Effector memory CD4-positive, alpha-beta T cell (primary cell): ENCODE results near the gene CASKIN1.
"Not testable (repeated sequence)": the region's sequence is repeated elsewhere in the genome, so short reads cannot be mapped to it uniquely, and the experiment has no call there.

Source experiments
- DNase-seq, 3 donors: peaks; one replicate each; pipeline ENCODE4 v3.0.0-alpha.2; 2020
- H3K27ac ChIP-seq: 2 replicates; pipeline ENCODE4 v1.7.0; 2013; ENCODE audit warnings: mild to moderate bottlenecking, low read length, moderate library complexity; ENCODE audit not compliant: insufficient read depth, poor library complexity, severe bottlenecking
- H3K27me3 ChIP-seq: replicated peaks from 2 replicates; pipeline ENCODE4 v1.7.0; 2013; ENCODE audit warnings: mild to moderate bottlenecking, low read length; ENCODE audit not compliant: insufficient read depth, control insufficient read depth, poor library complexity, severe bottlenecking
- H3K36me3 ChIP-seq: 2 replicates; pipeline ENCODE4 v1.7.0; 2013; ENCODE audit warnings: mild to moderate bottlenecking, low read length, moderate library complexity; ENCODE audit not compliant: control insufficient read depth, insufficient read depth
- H3K4me1 ChIP-seq: 2 replicates; pipeline ENCODE4 v1.7.0; 2013; ENCODE audit warnings: low read length, mild to moderate bottlenecking; ENCODE audit not compliant: control insufficient read depth, insufficient read depth, poor library complexity, severe bottlenecking
- H3K4me3 ChIP-seq: 2 replicates; pipeline ENCODE4 v1.7.0; 2013; ENCODE audit warnings: low read length, low read depth, mild to moderate bottlenecking; ENCODE audit not compliant: insufficient read depth, poor library complexity, severe bottlenecking
- H3K9me3 ChIP-seq: 2 replicates; pipeline ENCODE4 v1.7.0; 2013; ENCODE audit warnings: mild to moderate bottlenecking, low read length, moderate library complexity; ENCODE audit not compliant: control insufficient read depth

CASKIN1 gene

DNA sequence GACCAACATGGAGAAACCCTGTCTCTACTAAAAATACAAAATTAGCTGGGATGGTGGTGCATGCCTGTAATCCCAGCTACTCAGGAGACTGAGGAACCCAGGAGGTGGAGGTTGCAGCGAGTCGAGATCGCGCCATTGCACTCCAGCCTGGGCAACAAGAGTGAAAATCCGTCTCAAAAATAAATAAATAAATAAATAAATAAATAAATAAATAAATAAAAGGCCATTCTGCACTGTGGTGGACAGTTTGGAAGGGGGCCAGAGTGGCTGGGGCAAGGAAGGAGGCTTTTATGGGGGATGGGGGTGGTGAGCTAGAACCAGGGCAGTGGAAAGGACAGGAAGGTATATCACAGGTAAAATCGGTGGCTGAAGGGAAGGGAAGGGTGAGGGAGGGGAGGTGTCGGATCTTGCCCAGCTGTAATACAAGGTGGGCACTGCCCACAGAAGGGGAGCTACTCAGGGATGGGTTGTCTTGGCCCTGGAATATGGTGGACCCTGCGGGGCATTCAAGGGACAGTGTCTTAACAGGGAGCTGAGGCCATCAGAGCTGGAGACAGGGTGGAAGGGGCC lies 6.8 kb upstream of the CASKIN1 start:
- not testable (repeated sequence) for H3K27me3 ChIP-seq, H3K9me3 ChIP-seq, H3K27ac ChIP-seq, H3K4me3 ChIP-seq, DNase-seq
- Histone ChIP-seq H3K36me3 (peaks cover 12% of the 10 kb centered on the region), H3K4me1 (peaks cover 20% of the 10 kb centered on the region)

DNA sequence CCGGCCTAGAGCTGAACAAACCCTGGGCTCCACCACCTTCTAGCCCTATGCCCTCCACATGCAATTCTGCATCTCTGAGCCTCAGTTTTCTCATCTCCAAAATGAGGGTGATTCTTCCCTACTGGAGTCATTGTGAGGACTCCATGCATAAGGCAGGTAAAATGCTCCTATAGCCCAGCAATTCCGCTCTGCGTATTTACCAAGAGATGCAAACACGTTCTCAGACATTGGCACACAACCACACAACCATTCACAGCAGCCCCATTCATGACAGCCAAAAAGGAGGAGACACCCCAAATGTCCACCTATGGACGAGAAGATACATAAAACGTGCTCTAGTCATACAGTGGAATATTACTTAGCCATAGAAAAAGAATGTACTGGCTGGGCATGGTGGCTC lies 3.9 kb upstream of the CASKIN1 start:
- peaks cover 16% of the 10 kb centered on the region for H3K4me1 ChIP-seq
- H3K27ac ChIP-seq = no peak overlapping the region
- H3K4me3 ChIP-seq = no peak overlapping the region
- H3K27me3 ChIP-seq = peaks cover 23% of the 10 kb centered on the region
- DNase-seq = no peak
- no peaks in the 10 kb centered on the region for H3K36me3 ChIP-seq
- no peaks in the 10 kb centered on the region for H3K9me3 ChIP-seq

DNA sequence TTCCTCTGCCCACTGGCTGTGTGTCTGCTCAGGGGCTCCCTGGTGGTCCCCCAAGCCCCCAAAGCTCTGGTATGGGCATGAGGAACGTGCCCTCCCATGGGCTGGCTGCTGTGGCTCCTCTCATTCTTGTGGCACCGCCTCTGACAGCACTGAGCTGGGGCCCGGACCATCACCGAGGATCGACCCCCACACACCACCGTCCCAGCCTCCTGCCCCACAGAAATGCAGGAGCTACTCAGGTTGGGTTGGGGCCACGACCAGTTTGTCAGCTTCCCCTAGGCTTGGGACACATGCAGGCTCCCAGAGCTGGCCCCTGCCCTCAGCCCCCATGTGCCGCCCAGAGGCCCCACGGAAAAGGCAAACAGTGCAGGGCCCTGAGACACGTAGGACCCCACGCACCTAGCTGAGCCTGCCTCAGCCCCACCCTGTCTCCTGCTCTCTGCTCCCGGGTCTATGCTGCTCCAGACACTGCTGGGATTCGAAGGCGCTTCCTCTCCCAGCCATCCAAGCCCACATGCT lies 3.3 kb upstream of the CASKIN1 start:
- Histone ChIP-seq H3K27me3 (peaks cover 30% of the 10 kb centered on the region), H3K36me3 (no peaks in the 10 kb centered on the region)

DNA sequence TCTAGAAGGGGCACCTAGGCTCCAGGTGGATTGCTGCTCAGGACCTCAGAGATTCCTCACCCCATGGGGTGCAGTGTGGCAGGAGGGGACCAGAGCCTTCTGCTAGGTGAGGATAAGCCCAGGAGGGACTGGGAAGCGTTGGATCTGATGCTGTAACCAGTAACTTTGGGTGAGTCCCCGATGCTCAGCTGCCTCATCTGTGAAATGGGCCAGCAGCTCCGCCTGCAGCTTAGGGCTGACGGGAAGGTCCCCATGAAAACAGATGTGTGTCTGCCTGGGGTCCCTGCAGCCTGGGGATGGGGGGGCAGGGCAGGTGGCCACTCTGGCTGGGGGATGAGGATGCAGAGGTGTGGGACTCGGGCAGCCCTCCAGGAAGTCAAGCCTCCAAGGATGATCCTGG lies 2.7 kb upstream of the CASKIN1 start:
- peaks cover 15% of the 10 kb centered on the region for H3K4me1 ChIP-seq
- no peak for DNase-seq
- H3K9me3 ChIP-seq = no peaks in the 10 kb centered on the region
- no peaks in the 10 kb centered on the region for H3K36me3 ChIP-seq
- no peak overlapping the region for H3K4me3 ChIP-seq
- H3K27ac ChIP-seq = no peak overlapping the region
- peaks cover 32% of the 10 kb centered on the region for H3K27me3 ChIP-seq

More for the DNA sequence above, 3.3 kb upstream of the CASKIN1 start:
- peaks cover 17% of the 10 kb centered on the region for H3K4me1 ChIP-seq
- DNase-seq = no peak
- no peaks in the 10 kb centered on the region for H3K9me3 ChIP-seq
- H3K4me3 ChIP-seq = no peak overlapping the region
- no peak overlapping the region for H3K27ac ChIP-seq

DNA sequence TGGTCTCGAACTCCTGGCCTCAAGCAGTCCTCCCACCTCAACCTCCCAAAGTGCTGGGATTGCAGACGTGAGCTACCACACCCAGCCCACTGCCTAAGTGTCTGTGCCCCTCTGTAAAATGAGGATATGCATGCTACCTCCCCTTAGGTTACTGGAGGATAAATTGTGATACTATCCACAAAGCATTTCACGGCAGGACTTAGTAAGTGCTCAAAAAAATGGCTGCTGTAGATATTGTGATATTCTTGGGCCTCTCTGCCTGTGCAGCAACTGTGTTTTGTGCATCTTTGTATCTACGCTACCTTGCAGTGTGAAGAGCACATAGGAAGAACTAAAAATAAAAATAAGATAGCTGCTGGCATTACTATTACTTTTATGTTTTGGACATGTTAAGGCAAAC lies 1.9 kb upstream of the CASKIN1 start:
- peaks cover 15% of the 10 kb centered on the region for H3K4me1 ChIP-seq
- H3K27me3 ChIP-seq = peaks cover 32% of the 10 kb centered on the region
- H3K9me3 ChIP-seq = no peaks in the 10 kb centered on the region
- no peak overlapping the region for H3K27ac ChIP-seq
- H3K4me3 ChIP-seq = no peak overlapping the region
- no peak for DNase-seq
- H3K36me3 ChIP-seq = no peaks in the 10 kb centered on the region

DNA sequence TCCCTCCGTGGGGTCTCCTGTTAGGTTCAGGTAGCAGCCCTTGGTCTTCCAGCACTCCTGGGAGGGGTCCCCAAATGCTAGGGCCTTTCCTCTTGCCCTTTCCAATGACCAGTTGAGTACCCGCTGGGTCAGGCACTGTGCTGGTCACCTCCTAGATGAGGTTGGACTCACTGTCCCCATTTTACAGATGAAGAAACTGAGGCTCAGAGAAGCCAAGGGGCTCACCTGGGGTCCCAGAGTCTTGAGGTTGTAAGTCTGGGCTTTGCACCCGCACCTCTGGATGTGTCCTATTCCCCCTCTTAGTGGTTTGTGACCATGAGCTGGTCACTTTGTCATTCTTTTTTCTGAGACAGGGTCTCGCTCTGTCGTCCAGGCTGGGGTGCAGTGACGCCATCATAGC lies 1.4 kb upstream of the CASKIN1 start:
- H3K9me3 ChIP-seq = no peaks in the 10 kb centered on the region
- DNase-seq = no peak
- H3K27me3 ChIP-seq = peaks cover 32% of the 10 kb centered on the region
- H3K36me3 ChIP-seq = no peaks in the 10 kb centered on the region
- no peak overlapping the region for H3K4me3 ChIP-seq
- no peak overlapping the region for H3K27ac ChIP-seq
- H3K4me1 ChIP-seq = peaks cover 15% of the 10 kb centered on the region

DNA sequence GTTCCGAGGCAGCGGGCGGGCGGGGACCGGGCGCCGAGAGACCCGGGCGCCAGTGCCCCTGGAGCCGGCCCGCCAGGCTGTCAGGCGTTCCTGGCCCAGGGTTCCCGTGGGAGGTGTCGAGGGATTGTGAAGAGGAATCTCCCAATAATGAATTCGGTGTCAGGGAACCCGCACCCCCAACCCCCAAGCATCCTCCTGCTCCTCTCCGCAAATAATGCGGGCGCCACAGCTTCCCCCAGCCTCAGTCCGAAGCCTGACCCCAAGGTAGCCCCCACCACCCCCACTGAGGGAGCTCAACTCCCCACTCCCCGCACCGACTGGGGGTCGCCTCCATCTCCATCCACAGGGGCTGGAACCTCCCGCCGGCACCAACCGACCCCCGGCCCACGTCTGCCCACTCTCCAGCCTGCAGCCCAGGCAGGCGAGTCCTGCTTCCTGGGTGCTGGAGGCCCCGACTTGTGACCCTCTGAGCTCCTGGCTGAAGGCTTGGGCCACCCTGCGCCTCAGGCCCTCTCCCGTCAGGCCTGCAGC lies 641 bp upstream of the CASKIN1 start:
- Histone ChIP-seq H3K27me3 (peaks cover 32% of the 10 kb centered on the region), H3K4me1 (peaks cover 15% of the 10 kb centered on the region), H3K4me3 (no peak overlapping the region), H3K36me3 (no peaks in the 10 kb centered on the region), H3K9me3 (no peaks in the 10 kb centered on the region), H3K27ac (no peak overlapping the region)
- no peak for DNase-seq

DNA sequence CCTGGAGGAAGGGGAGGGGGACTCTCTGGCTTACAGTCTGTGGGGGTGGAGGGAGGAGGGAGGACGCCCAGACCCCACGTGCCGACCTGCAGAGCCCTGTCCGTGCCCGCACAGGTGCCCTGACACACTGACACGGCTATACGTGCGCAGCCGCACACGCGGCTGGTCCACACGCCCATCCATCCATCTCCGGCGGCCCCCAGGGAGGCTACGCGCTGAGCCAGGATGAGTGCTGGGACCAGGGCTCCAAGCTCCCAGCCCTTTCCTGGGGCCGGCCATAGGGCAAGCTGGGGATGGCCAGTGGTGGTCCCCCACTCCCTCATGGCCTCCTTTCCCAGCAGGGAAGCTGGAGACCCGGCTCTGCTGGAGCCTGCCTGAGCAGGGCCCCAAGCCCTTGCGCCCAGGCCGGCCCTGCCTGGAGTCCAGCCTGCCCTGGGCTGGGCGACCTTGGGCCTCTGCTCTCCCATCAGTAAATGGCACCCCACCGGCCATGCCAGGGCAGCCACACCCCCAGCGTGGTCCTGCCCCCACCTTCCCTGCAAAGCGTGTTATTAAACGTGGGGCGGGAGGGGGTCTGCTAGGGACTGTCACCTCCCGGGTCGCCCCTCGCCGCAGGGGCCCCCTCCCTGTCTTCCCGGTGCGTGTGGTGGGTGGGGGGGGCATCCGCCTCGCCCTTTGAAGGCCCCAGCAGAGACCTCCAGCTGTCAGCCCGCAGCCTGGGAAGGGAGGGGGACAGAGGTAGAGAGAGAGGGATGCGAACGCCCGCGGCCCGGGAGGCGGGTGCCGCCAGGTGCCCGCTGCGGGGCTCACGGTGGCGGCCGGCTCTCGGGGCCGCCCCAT lies 863 bp downstream of the CASKIN1 start:
- no peaks in the 10 kb centered on the region for H3K36me3 ChIP-seq
- H3K27me3 ChIP-seq = peaks cover 32% of the 10 kb centered on the region
- no peak for DNase-seq
- no peak overlapping the region for H3K27ac ChIP-seq
- H3K4me3 ChIP-seq = peak overlapping the region; percentile 37
- H3K4me1 ChIP-seq = peaks cover 15% of the 10 kb centered on the region
- H3K9me3 ChIP-seq = no peaks in the 10 kb centered on the region

DNA sequence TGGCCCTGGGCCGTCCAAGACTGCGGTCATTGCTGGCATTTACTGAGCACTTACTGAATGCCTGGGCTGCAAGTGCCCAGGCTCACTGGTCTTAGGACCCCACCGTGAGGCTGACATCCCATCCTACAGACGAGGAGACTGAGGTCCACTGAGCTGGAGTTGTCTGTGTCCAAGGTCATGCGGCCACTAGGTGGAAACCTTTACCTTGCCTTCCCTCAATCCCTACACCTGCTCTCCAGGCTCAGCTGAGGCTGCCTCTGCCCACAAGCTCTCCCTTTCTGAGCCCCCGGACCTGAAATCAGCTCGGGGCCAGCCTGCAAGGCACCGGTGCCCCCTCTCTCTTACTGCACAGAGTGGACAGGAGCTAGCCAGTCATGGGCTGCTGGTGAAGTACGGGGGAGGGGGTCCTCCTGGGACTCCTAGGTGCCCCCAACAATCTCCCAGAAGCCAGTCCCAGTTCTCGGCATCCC lies 1.5 kb downstream of the CASKIN1 start:
- H3K36me3 ChIP-seq = no peaks in the 10 kb centered on the region
- peak in 2 of 3 donors; percentile 29 to 34 for DNase-seq
- H3K4me1 ChIP-seq = peaks cover 15% of the 10 kb centered on the region

More for the DNA sequence above, 1.5 kb downstream of the CASKIN1 start:
- H3K9me3 ChIP-seq = no peaks in the 10 kb centered on the region
- no peak overlapping the region for H3K27ac ChIP-seq
- H3K27me3 ChIP-seq = peaks cover 32% of the 10 kb centered on the region
- H3K4me3 ChIP-seq = no peak overlapping the region
